SK-N-SH treated with all-trans-retinoic acid at 6 μM for 48 hours (cell line): ENCODE results near the gene CENPU.
"Not testable (repeated sequence)": the region's sequence is repeated elsewhere in the genome, so short reads cannot be mapped to it uniquely, and the experiment has no call there.

Source experiments
- ATAC-seq: fragments of 200-7000 bp; cut with Tn5 transposase; 3 replicates; pipeline ENCODE4 v1.9.1; 2020; ENCODE audit warnings: mild to moderate bottlenecking, moderate library complexity
- ARNTL ChIP-seq: fragments of 450-650 bp; formaldehyde crosslinking; IDR thresholded peaks from 2 replicates; pipeline ENCODE4 v1.5.0; 2020; ENCODE audit warnings: low read depth, mild to moderate bottlenecking, moderate library complexity, borderline replicate concordance
- BACH2 ChIP-seq: fragments of 250-450 bp; sonication (Bioruptor Pico); IDR thresholded peaks from 2 replicates; pipeline ENCODE4 v1.9.0; 2021; ENCODE audit warnings: mild to moderate bottlenecking, borderline replicate concordance
- CSDC2 ChIP-seq: fragments of 250-450 bp; sonication (Bioruptor Pico); IDR thresholded peaks from 2 replicates; pipeline ENCODE4 v1.5.0; 2020; ENCODE audit warnings: mild to moderate bottlenecking, moderate library complexity
- ESRRG ChIP-seq: fragments of 250-450 bp; sonication (Bioruptor Pico); IDR thresholded peaks from 2 replicates; pipeline ENCODE4 v1.6.1; 2021; ENCODE audit warnings: mild to moderate bottlenecking
- ISL1 ChIP-seq: fragments of 250-450 bp; sonication (Bioruptor Pico); IDR thresholded peaks from 2 replicates; pipeline ENCODE4 v2.1.2; 2022; ENCODE audit warnings: mild to moderate bottlenecking, moderate library complexity
- PPARA ChIP-seq: fragments of 250-450 bp; sonication (Bioruptor Pico); IDR thresholded peaks from 2 replicates; pipeline ENCODE4 v1.5.0; 2020; ENCODE audit warnings: mild to moderate bottlenecking, borderline replicate concordance
- TCF4 ChIP-seq: fragments of 250-450 bp; sonication (Bioruptor Pico); IDR thresholded peaks from 2 replicates; pipeline ENCODE4 v1.8.0; 2021; ENCODE audit warnings: mild to moderate bottlenecking, moderate library complexity, borderline replicate concordance
- TOX ChIP-seq: fragments of 250-450 bp; sonication (Bioruptor Pico); IDR thresholded peaks from 2 replicates; pipeline ENCODE4 v1.8.0; 2021; ENCODE audit warnings: mild to moderate bottlenecking, moderate library complexity, borderline replicate concordance
- ZC3H10 ChIP-seq: fragments of 250-450 bp; sonication (Bioruptor Pico); IDR thresholded peaks from 2 replicates; pipeline ENCODE4 v1.5.1; 2021; ENCODE audit warnings: mild to moderate bottlenecking, moderate library complexity
- ZFP3 ChIP-seq: fragments of 250-450 bp; sonication (Bioruptor Pico); IDR thresholded peaks from 2 replicates; pipeline ENCODE4 v1.5.0; 2020; ENCODE audit warnings: mild to moderate bottlenecking, moderate library complexity
- ZFP30 ChIP-seq: fragments of 450-650 bp; formaldehyde crosslinking; IDR thresholded peaks from 2 replicates; pipeline ENCODE4 v1.5.0; 2022; ENCODE audit warnings: mild to moderate bottlenecking, moderate library complexity
- ZNF565 ChIP-seq: fragments of 450-650 bp; formaldehyde crosslinking; conservative IDR thresholded peaks from 2 replicates; pipeline ENCODE4 v1.5.0; 2020; ENCODE audit warnings: low read depth, mild to moderate bottlenecking, moderate library complexity
- ZNF70 ChIP-seq: fragments of 450-650 bp; formaldehyde crosslinking; IDR thresholded peaks from 2 replicates; pipeline ENCODE4 v1.5.0; 2020; ENCODE audit warnings: mild to moderate bottlenecking, moderate library complexity
- ZNF8 ChIP-seq: fragments of 450-650 bp; formaldehyde crosslinking; IDR thresholded peaks from 2 replicates; pipeline ENCODE4 v1.5.0; 2020; ENCODE audit warnings: mild to moderate bottlenecking, moderate library complexity
- TF ChIP-seq, protein P1 (sequence below): fragments of 250-450 bp; sonication (Bioruptor Pico); IDR thresholded peaks from 2 replicates; pipeline ENCODE4 v1.5.1; 2020; ENCODE audit warnings: low read depth, mild to moderate bottlenecking, moderate library complexity
- TF ChIP-seq, protein P2 (sequence below): fragments of 250-450 bp; sonication (Bioruptor Pico); IDR thresholded peaks from 2 replicates; pipeline ENCODE4 v1.8.0; 2020; ENCODE audit warnings: mild to moderate bottlenecking, moderate library complexity, borderline replicate concordance
- TF ChIP-seq, protein P3 (sequence below): fragments of 250-450 bp; sonication (Bioruptor Pico); IDR thresholded peaks from 2 replicates; pipeline ENCODE4 v1.8.0; 2021; ENCODE audit warnings: low read depth, mild to moderate bottlenecking, moderate library complexity, borderline replicate concordance
- TF ChIP-seq, protein P4 (sequence below): fragments of 250-450 bp; sonication (Bioruptor Pico); IDR thresholded peaks from 2 replicates; pipeline ENCODE4 v1.5.1; 2021; ENCODE audit warnings: mild to moderate bottlenecking, moderate library complexity

The CENPU gene

DNA sequence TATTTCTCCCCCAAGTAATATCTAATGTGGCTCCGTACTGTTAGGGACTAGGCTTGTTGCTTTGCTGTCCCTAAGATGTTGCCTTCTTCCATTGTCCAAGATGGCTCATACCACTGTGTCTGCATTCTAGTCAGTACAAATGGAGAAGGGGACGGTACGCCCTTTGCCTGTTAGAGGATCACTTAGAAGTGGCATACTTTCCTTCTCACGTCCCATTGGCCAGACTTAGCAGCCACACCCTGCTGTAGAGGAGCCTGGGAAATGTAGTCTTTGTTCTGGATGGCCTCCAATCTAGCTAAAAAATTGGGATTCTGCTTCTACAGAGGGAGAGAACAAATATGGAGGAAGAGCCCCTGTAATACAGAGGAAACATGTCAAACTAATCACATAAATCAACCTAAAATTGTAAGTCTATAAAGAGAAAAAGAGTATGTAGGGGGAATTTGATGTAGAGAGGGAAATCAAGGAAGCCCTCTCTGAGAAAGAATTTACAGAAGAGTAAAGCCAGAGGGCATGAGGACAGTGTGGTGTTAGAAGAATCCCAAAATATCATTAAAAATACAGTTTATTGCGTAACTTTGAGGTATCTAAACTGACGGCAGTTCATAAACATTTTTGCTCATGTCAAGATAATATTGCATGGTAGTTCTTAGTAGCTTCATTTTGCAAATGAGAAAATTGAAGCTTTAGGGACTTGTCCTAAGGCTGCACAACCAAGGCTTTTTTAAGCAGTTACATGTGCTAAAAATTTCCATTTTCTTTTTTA, 69.3 kb downstream of the CENPU start (continued):
- TF ChIP-seq, protein P1, sequence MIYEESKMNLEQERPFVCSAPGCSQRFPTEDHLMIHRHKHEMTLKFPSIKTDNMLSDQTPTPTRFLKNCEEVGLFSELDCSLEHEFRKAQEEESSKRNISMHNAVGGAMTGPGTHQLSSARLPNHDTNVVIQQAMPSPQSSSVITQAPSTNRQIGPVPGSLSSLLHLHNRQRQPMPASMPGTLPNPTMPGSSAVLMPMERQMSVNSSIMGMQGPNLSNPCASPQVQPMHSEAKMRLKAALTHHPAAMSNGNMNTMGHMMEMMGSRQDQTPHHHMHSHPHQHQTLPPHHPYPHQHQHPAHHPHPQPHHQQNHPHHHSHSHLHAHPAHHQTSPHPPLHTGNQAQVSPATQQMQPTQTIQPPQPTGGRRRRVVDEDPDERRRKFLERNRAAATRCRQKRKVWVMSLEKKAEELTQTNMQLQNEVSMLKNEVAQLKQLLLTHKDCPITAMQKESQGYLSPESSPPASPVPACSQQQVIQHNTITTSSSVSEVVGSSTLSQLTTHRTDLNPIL (CRISPR knock-in tag): no peak
- TF ChIP-seq ZNF8: no peak

DNA sequence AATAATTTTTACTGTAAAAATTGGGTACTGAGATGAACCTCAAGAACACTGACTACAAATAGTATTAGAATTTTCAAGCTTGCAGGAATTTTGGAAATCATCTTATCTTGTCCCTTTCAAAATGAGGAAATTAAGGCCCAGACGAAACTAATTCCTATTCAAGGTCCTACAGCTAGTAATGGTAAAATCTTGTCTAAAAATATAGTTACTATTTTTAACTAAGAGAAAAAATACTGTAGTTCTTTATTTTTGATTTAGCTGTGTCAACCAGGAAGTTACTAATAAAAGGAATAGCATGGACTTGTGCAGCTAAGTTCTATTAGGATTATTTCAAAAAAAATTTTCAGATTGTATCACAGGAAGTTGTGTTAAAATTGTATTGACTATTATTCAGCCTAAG, 71.7 kb downstream of the CENPU start:
- ATAC-seq: no peak
- no peak for TF ChIP-seq CSDC2 (CRISPR knock-in tag)
- TF ChIP-seq TOX: no peak
- TF ChIP-seq ESRRG (CRISPR knock-in tag): no peak
- TF ChIP-seq, protein P2, sequence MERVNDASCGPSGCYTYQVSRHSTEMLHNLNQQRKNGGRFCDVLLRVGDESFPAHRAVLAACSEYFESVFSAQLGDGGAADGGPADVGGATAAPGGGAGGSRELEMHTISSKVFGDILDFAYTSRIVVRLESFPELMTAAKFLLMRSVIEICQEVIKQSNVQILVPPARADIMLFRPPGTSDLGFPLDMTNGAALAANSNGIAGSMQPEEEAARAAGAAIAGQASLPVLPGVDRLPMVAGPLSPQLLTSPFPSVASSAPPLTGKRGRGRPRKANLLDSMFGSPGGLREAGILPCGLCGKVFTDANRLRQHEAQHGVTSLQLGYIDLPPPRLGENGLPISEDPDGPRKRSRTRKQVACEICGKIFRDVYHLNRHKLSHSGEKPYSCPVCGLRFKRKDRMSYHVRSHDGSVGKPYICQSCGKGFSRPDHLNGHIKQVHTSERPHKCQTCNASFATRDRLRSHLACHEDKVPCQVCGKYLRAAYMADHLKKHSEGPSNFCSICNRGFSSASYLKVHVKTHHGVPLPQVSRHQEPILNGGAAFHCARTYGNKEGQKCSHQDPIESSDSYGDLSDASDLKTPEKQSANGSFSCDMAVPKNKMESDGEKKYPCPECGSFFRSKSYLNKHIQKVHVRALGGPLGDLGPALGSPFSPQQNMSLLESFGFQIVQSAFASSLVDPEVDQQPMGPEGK: no peak
- no peak for TF ChIP-seq ZC3H10 (CRISPR knock-in tag)
- TF ChIP-seq, protein P3, sequence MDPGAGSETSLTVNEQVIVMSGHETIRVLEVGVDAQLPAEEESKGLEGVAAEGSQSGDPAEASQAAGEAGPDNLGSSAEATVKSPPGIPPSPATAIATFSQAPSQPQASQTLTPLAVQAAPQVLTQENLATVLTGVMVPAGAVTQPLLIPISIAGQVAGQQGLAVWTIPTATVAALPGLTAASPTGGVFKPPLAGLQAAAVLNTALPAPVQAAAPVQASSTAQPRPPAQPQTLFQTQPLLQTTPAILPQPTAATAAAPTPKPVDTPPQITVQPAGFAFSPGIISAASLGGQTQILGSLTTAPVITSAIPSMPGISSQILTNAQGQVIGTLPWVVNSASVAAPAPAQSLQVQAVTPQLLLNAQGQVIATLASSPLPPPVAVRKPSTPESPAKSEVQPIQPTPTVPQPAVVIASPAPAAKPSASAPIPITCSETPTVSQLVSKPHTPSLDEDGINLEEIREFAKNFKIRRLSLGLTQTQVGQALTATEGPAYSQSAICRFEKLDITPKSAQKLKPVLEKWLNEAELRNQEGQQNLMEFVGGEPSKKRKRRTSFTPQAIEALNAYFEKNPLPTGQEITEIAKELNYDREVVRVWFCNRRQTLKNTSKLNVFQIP: no peak
- no peak for TF ChIP-seq ZFP3 (CRISPR knock-in tag)
- TF ChIP-seq BACH2 (CRISPR knock-in tag): no peak
- TF ChIP-seq, all 23 proteins: peak for 0

DNA sequence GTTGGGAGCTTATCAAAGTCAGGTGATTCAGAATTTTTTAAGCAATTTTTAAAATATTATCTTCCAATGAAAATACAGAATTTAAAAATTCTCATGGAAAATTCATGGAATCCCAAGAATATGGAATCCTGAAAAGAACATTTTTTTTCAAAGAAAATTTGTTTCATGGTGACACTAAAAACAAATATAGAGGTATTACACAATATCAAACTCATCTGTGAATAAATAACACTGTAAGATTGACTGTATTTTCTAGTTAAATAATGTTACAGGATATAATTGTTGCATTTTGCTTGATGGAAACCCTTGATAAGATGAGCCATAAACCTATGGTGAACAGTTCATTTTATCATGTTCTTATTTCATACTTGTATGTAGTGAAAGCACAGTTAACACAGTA, 72.9 kb downstream of the CENPU start:
- TF ChIP-seq, protein P3: no peak
- no peak for TF ChIP-seq ZFP3 (CRISPR knock-in tag)
- TF ChIP-seq ZNF70 (CRISPR knock-in tag): no peak
- no peak for TF ChIP-seq PPARA
- no peak for TF ChIP-seq ZNF8
- TF ChIP-seq ISL1 (CRISPR knock-in tag): no peak
- TF ChIP-seq BACH2 (CRISPR knock-in tag): no peak
- no peak for TF ChIP-seq ZC3H10 (CRISPR knock-in tag)
- no peak for TF ChIP-seq ZFP30 (CRISPR knock-in tag)
- no peak for TF ChIP-seq TOX
- TF ChIP-seq, protein P1 (CRISPR knock-in tag): no peak
- no peak for TF ChIP-seq ARNTL
- TF ChIP-seq ESRRG (CRISPR knock-in tag): no peak
- no peak for TF ChIP-seq TCF4 (CRISPR knock-in tag)
- no peak for TF ChIP-seq ZNF565
- TF ChIP-seq, protein P4, sequence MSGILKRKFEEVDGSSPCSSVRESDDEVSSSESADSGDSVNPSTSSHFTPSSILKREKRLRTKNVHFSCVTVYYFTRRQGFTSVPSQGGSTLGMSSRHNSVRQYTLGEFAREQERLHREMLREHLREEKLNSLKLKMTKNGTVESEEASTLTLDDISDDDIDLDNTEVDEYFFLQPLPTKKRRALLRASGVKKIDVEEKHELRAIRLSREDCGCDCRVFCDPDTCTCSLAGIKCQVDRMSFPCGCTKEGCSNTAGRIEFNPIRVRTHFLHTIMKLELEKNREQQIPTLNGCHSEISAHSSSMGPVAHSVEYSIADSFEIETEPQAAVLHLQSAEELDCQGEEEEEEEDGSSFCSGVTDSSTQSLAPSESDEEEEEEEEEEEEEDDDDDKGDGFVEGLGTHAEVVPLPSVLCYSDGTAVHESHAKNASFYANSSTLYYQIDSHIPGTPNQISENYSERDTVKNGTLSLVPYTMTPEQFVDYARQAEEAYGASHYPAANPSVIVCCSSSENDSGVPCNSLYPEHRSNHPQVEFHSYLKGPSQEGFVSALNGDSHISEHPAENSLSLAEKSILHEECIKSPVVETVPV (CRISPR knock-in tag): no peak
- no peak for TF ChIP-seq CSDC2 (CRISPR knock-in tag)
- TF ChIP-seq, all 23 proteins: peak for 0
- ATAC-seq: no peak

DNA sequence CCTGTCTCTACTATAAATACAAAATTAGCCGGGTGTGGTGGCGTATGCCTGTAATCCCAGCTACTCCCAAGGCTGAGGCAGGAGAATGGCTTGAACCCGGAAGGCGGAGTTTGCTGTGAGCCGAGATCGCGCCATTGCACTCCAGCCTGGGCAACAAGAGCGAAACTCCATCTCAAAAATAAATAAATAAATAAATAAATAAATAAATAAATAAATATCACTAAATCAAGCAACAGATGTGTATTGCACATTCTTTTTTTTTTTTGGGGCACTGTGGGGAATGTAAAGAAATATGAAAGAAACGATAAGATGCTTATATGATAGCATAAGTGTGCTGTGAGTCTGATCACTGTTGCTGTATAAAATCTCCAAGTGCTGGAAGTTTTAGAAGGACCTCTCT, 76.1 kb downstream of the CENPU start:
- not testable (repeated sequence) for ATAC-seq
